Raji (cell line): ENCODE results near the gene NTRK1.

Experiments used
- POLR2A ChIP-seq: IDR thresholded peaks from 2 replicates; pipeline ENCODE4 v1.6.1; 2011; ENCODE audit warnings: low read depth, low read length, control low read depth; ENCODE audit not compliant: insufficient read depth

NTRK1 gene

DNA sequence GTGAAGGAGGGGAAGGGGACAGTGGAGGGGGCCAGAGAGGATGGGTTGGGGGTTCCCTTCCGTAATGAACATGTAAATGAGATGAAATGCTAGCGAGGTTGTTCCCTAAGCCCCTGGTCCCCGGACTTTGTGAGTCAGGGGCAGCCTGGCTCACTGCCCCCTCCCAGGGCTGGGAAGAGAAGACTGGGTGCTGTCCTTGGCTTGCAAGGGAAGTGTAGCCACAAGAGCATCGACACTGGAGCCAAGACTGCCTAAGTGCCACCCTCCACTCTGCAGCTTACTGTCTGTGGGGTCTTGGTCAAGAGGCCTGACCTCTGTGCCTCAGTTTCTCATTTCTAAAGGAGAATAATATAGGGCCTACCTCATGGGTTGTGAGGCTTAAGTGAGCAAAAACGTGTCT lies 33.3 kb downstream of the NTRK1 start:
- TF ChIP-seq POLR2A = no peak

DNA sequence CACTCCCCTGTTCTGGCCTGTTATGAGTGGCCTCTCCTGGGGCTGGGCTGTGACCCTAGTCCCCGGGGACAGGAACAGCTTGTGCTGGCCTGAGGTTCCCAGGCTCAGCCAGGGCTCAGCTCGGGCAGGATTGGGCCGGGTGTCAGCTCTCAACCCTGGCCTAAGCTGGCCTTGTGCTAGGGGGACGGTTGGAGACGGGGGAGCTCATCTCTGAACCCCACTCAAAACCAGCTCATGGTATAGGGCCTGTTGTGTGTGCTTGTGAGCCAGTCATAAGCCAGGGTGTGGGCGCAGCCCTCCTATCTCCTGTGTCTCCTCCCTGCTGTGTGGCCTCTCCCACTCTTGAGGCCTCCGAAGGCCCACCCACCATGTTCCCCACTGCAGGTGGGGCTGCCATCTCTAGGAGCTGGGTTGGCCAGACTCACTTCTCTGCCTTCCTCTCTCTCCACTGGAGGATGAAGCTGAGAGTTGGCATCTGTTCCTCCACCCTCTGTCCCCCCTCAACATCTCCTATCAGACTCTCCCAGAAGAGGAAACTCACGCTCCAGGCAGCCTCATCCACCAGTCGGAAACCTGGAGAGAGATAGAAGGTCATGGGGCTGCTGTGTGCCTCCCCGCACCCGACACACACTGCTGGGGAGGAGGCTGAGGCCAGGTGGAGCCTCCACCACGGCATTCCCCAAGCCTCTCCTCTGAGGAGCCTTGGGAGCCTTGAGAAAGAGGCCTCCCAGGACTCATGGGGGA lies 34.2 kb downstream of the NTRK1 start:
- TF ChIP-seq POLR2A = no peak

DNA sequence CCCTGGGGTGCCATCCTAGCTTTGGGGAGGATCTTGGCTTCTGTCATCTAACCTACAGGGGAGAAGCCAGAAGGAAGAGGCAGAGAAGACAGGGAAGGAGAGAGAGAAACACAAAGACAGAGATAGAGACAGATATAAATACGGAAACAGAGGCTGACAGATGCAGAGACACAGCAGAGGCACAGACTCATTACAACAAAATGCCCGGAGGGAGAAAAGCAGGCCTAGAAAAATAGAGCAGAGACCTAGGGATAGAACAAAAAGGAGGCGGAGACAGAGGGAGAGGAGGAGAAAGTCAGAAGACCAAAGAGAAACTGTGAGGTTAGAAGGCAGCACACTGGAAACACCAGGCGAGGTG lies 34.8 kb downstream of the NTRK1 start:
- TF ChIP-seq POLR2A = no peak

DNA sequence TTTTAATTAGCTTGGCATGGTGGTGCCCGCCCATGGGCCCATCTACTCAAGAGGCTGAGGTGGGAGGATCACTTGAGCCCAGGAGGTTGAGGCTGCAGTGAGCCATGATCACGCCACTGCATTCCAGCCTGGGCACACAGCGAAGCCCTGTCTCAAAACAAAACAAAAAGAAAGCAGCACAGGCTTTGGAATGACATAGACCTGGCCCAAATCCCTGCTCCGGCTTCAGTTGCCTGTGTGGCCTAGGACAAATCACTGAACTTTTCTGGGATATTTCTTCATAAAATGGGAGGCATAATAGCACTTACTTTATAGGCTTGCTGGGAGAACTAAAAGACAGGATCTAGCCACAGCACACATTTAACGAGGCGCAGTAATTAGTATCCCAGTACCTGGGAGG lies 35.3 kb downstream of the NTRK1 start:
- no peak for TF ChIP-seq POLR2A

DNA sequence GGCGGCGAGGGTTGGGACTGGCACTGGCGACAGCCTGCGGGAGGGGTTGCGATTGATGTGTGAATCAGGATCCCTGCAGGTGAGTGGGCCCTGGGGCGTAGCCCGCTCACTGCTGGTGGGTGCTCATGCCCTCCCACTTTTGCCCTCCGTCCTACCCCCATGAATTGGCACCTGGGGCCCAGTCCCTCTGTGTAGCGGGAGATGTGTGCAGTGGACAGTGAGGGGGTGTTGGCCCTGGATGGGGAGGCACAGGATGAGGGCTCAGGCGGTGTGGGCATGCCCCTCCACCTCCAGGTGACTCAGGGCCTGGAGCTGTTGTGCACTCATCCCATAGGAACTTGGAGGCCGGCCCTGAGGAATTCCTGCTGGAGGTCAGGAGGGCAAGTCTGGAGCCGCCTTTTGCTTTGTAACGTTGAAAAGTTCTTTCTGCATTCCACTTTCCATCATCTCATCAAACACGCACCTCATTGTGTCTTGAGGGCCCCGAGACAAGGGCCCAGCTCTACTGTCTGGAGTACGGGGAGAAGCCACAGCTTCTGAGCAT lies 35.9 kb downstream of the NTRK1 start:
- no peak for TF ChIP-seq POLR2A

DNA sequence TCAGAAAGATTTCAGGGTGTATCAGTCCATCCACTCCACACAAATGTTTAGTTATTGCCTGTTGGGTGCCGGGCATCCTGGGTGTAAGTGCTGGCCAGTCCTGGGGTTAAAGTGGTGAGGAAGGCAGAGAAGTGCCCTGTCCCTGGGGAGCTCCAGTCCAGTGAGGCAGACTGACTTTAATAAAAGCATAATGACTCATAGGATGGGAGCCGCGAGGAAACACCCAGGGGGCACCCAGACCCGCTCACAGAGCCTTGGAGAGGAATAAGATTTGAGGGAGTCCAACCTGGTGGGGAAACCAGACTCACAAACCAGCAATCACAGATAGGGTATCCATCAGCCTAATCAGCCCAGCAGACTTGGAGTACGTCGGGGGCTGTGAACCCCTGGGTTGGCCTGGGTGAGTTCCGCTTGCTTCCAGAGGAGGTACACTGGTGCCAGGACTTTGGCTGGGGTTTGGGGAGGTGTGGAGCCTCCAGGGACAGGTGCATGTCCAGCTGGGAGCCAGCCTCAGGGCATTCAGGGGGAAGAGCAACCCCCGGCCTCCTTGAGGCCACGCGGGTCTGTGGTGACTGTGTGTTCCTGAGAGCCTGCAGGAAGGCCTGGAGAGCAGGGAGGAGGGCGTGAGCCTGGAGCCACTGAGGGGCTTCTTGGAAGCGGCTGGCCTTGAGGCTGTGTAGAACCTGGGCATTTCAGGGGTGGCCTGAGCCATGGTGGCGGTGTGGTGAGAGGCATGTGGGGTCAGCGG lies 36.6 kb downstream of the NTRK1 start:
- TF ChIP-seq POLR2A = no peak

DNA sequence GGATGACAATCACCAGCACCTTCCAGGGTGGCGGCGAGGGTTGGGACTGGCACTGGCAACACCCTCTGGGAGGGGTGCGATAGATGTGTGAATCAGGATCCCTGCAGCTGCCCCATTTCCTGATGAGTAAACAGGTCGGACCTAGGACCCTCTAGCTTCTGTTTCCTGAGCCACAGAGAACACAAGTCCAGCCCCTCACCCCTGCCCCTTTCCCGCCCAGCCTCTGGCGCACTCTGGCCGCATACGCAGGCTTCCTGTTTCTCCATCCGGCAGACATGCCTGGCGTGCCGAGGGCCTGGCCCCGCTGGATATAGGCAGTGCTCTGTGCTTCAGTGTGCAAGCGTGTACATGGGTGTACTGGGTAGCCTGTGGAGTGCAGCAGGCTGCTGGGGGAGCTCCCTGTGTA lies 37.5 kb downstream of the NTRK1 start:
- no peak for TF ChIP-seq POLR2A

DNA sequence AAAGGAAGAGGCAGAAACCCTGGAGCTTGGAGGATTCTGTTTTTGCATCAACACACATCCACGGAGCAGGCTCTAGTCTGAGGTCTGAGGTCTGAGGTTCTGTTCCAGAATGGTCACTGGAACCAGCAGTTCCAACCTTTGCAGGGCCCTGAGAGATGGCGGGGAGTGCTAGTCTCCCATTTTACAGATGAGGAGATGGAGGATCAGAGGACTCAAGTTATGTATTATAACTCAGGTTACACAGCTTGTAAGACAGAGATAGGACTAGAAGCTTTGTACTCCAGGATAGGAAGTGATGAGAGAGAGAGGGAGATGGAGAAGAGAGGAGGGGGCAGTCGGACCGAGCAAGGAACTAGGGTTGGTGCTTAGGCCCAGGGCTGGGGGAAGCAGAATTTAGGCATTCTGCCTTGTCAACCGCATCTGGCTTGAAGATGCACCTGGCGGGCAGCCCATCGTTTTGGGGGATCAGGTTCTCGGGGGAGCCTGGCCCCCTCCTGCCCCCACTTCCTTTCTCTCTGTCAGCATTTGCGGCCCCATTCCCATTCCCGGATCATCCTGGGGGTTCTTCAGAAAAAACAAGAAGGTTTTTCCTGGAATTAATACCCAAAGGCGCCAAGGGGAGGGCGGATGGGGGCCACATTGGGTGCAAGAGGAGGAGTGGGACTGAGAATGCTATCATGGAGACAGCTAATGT lies 38.5 kb downstream of the NTRK1 start:
- TF ChIP-seq POLR2A = no peak

DNA sequence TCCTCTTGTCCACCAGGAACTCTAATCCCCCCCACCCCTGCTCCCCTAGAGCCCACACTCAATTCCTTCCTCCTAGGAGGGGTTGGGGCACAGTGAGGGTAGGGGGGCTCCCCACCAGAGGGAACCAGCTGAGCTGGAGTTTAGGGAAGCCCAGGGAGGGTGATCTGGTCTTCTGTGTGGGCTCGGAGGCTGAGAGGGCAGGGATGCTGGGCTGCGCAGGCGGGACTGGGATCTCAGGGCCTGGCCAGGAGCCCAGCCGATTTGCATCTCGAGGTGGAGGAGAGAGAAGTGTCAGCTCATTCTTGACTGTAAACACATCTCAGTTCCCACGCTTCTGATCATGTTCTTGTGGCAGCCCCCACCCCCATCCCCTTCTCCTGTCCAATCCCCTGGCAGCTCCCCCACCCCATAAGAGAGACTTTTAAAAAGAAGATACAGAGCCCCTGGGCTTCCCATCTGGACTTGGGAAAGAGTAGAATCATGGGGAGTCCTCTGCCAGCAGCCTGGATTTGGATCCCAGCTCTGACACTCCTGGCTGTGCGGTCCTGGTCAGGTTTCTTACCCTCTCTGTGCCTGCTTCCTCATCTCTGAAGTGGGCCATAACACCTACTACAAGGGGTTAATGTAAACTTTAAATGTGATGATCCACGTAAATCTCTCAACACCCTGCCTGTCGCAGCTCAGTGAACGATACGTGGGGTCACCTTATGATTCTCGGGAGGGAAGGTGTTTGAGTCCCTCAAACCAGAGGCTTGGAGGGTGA lies 39.5 kb downstream of the NTRK1 start:
- TF ChIP-seq POLR2A = no peak

DNA sequence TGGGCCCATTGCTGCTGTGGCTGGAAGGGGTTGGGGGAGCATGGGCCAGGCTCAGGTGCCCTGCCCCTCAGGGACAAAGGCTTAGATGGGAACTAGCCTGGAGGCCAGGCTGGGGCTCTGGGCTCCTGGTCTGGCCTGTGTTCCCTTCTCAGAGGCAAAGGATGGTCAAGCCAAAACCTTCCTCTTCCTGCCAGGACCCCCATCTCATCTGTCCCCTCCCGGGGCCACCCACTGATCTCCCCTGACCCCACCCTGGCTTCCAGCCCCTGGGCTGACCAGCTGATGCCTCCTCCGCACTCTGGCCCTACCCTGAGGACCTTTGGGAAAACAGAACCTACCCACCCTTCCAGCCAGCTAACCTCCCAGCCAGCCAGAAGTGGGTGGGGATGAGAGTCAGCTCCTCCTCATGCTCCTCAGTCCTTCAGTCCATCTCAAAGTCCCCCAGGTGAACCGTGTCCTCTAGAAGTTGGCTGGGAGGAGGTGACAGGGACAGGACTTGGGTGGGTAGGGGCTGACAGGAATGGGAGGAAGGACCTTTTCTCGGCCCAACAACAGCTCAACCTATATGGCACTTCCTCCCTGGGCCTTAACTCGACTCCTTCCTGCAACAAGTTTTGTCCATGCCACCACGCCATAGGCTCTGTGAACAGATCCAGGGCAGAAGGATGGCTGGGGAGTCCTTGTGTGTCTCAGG lies 40.4 kb downstream of the NTRK1 start:
- TF ChIP-seq POLR2A = no peak

DNA sequence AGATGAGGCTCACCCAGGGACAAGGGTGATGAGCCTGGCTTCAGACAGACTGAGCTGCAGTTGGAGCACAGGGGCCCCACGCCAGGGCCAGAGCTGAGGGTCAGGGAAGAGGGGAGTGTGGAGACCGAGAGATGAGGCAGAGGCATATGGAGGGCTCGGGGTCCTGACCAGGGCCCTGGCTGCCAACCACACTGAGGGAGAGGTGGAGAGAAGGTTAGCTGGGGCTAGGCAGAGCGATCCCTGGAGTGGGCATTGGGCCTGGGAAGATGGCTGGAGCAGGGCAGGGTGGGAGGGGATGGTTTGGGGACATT lies 40.9 kb downstream of the NTRK1 start:
- TF ChIP-seq POLR2A = no peak

DNA sequence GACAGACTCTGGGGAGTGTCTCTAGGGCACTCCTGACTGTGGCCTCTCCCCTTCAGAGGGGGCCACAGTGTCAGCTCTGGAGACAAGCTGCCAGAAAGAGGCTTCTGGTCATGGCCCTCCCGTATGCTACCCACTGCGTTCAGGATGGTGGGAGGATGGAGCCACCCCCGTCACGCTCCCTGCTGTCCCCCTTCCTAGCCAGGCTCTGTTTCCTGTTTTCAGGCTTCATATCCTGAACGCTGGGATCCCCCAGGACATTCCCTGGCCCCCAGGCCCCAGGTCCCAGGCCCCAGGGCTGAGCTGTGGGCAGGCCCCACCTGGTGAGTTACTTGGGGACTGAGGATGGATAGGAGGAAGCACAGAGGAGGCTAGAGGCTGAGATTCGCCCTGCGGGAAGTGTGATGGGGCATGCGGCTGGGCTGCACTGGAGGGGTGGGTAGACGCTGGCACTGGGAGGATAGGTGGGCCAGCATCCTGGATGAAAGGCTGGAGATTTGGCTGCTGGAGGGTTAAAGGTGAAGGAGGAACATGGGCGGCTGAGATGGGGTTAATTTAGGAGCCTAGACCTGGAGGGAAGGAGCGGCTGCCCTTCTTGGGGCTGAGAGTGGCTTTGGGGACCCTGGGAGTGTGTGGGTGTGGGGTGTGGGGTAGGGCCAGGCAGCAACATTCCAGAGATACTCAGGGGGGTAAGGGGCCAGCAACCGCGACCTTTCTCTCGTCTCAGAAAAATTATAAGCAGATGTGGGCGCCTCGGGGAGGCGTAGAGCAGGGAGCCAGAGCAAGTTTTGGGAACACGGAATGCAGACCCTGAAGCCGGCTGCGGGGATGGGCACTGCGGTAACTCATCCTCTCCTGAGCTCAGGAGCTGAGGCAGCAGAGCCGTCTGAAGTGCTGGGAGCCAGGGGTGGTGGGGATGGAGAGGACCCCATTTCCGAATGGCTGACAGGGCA lies 41.6 kb downstream of the NTRK1 start:
- TF ChIP-seq POLR2A = no peak

DNA sequence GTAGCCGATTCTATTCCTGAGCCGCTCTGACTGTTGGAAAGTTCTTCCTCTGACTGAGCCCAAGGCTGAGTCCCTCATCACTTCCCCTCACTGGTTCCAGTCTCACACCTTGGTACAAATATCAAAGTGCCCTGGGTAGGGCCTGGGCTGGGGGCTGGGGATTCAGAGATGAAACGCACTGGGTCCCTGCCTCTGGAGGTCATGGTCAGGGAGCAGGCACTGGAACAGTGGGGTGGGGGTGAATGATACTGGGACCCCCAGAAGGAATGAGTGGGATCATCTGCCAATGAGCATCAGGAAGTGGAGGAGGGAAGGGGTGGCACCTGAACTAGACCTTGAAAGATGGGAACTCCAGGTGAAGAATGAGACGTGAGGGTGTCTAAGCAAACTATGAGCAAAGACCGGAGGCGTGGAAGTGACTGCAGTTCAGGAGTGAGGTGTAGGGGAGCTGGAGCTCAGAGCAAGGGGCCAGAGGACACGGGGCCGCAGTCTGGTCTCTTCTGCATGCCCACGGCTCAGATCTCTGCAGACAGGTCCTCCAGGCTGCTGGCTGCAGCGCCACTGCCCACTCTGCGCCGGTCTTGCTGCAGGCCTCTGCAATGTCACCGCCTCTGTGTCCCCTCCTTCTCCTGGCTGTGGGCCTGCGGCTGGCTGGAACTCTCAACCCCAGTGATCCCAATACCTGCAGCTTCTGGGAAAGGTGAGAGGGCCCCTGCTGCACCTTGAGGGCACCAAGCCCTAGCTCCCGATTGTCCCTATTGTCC lies 42.8 kb downstream of the NTRK1 start:
- TF ChIP-seq POLR2A = no peak
